Measurements from ENCODE around the gene PCARE. TPM values are rescaled to one million over a fixed set of nuclear protein-coding genes. Genes with fewer than 3 reads are reported as not detected.
A peak's percentile ranks its signal among the peaks of the same experiment; 100 is the strongest.

Gene PCARE
- total RNA-seq, 2 donors from 2014 or later = not detected

- no peaks in the 10 kb centered on the region for H3K36me3 ChIP-seq (replicated peaks in 1 of 2; ENCODE audit: insufficient read depth in 1 of 2, low read depth in 2 of 2)
- H3K27ac ChIP-seq = peak overlapping the region in 1 of 4 donors; percentile 35
- no peaks in the 10 kb centered on the region for H3K9me3 ChIP-seq
- H3K27me3 ChIP-seq = no peaks in the 10 kb centered on the region
- peak in 3 of 4 donors; percentile 33 to 50 (median 41) for DNase-seq
- intact Hi-C loops (cut with DNase I) = no loop called here
- WGBS, 2 donors = 67 to 79% methylated on average over 6 to 8 of the region's 8 CpGs
- H3K4me3 ChIP-seq = no peak overlapping the region
- TF ChIP-seq, protein P1, sequence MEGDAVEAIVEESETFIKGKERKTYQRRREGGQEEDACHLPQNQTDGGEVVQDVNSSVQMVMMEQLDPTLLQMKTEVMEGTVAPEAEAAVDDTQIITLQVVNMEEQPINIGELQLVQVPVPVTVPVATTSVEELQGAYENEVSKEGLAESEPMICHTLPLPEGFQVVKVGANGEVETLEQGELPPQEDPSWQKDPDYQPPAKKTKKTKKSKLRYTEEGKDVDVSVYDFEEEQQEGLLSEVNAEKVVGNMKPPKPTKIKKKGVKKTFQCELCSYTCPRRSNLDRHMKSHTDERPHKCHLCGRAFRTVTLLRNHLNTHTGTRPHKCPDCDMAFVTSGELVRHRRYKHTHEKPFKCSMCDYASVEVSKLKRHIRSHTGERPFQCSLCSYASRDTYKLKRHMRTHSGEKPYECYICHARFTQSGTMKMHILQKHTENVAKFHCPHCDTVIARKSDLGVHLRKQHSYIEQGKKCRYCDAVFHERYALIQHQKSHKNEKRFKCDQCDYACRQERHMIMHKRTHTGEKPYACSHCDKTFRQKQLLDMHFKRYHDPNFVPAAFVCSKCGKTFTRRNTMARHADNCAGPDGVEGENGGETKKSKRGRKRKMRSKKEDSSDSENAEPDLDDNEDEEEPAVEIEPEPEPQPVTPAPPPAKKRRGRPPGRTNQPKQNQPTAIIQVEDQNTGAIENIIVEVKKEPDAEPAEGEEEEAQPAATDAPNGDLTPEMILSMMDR (IDR thresholded peaks at IDR 0.05) = no peak
- TF ChIP-seq POLR2A (IDR thresholded peaks at IDR 0.05) = no peak
- H3K4me1 ChIP-seq = peaks cover 26% of the 10 kb centered on the region
- ATAC-seq = no peak
Observed at GRCh38 chr2:29066271-29066860, 8.0 kb downstream of the PCARE start.

- no peak for ATAC-seq
- no peak for DNase-seq
- Histone ChIP-seq H3K27me3 (no peaks in the 10 kb centered on the region), H3K36me3 (replicated peaks in 1 of 2; ENCODE audit: insufficient read depth in 1 of 2, low read depth in 2 of 2) (no peaks in the 10 kb centered on the region), H3K4me1 (peaks cover 26% of the 10 kb centered on the region), H3K4me3 (no peak overlapping the region), H3K27ac (no peak overlapping the region), H3K9me3 (no peaks in the 10 kb centered on the region)
- TF ChIP-seq, protein P1 (IDR thresholded peaks at IDR 0.05) = no peak
- TF ChIP-seq POLR2A (IDR thresholded peaks at IDR 0.05) = no peak
- 82 to 88% methylated on average over 10 of the region's 10 CpGs for WGBS, 2 donors
- intact Hi-C loops (cut with DNase I) = no loop called here
Observed at GRCh38 chr2:29065068-29065811, 9.1 kb downstream of the PCARE start.

DNA sequence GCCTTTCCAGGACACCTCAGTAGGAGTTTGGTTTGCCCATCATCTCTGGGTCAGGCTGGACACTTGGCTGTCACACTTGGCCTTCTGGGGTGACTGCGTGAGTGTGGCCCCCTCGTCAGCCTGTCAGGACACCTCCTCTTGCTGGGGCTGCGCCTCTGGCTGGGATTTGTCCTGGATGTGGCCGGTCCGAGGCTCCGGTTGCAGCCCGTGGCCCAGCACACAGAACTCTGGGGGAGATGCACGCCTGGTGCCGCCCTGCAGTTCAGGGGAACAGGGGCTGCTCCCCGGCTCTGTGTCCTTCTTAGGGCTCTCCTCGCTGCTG is 9.6 kb downstream of the PCARE start:
- Histone ChIP-seq H3K9me3 (no peaks in the 10 kb centered on the region), H3K36me3 (replicated peaks in 1 of 2; ENCODE audit: insufficient read depth in 1 of 2, low read depth in 2 of 2) (no peaks in the 10 kb centered on the region), H3K4me1 (peaks cover 26% of the 10 kb centered on the region), H3K4me3 (no peak overlapping the region), H3K27me3 (no peaks in the 10 kb centered on the region), H3K27ac (no peak overlapping the region)
- intact Hi-C loops (cut with DNase I) = no loop called here
- WGBS, 2 donors = 68 to 88% methylated on average over 6 to 11 of the region's 11 CpGs
- TF ChIP-seq, protein P1 (IDR thresholded peaks at IDR 0.05) = no peak
- no peak for TF ChIP-seq POLR2A (IDR thresholded peaks at IDR 0.05)
- DNase-seq = no peak
- no peak for ATAC-seq

DNA sequence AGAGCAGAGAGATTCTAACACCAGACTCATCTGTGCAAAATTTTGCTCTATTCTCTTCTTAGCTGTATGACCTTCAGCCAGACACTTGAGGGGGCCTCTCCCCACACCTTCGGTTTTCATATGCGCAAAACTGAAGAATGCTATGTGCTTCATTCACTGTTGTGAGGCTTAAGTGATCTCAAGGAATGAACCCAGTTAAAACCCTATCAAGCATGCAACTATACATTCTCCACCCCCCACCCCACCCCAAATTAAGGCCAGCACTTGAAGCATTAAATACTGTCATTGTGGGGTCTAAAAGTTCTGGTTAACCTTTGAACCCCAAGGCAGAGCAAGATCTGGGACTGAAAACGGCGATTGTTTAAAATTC is 10.0 kb downstream of the PCARE start:
- Histone ChIP-seq H3K4me1 (peaks cover 26% of the 10 kb centered on the region), H3K9me3 (no peaks in the 10 kb centered on the region), H3K36me3 (replicated peaks in 1 of 2; ENCODE audit: insufficient read depth in 1 of 2, low read depth in 2 of 2) (no peaks in the 10 kb centered on the region), H3K4me3 (no peak overlapping the region), H3K27me3 (no peaks in the 10 kb centered on the region), H3K27ac (no peak overlapping the region)
- intact Hi-C loops (cut with DNase I) = no loop called here
- WGBS, 2 donors = 93 to 95% methylated on average over 4 of the region's 4 CpGs
- ATAC-seq = no peak
- TF ChIP-seq POLR2A (IDR thresholded peaks at IDR 0.05) = no peak
- TF ChIP-seq, protein P1 (IDR thresholded peaks at IDR 0.05) = no peak
- no peak for DNase-seq
